Left ventricle myocardium inferior (tissue), 1 donor: ENCODE data around the gene ATAD2B. TPM values are rescaled to one million over a fixed set of nuclear protein-coding genes. Genes with fewer than 3 reads are reported as not detected.

Experiments
- DNase-seq: peaks from one replicate; pipeline ENCODE4 v3.0.0-alpha.2; 2020
- H3K27ac ChIP-seq: fragments of 200-600 bp; replicated peaks from 2 replicates; pipeline ENCODE4 v1.8.0; 2021
- H3K27me3 ChIP-seq: fragments of 200-600 bp; 2 replicates; pipeline ENCODE4 v1.8.0; 2021; ENCODE audit warnings: low read depth
- H3K36me3 ChIP-seq: fragments of 200-600 bp; 2 replicates; pipeline ENCODE4 v1.8.0; 2021
- H3K4me1 ChIP-seq: fragments of 200-600 bp; 2 replicates; pipeline ENCODE4 v1.8.0; 2021
- H3K4me3 ChIP-seq: fragments of 200-600 bp; 2 replicates; pipeline ENCODE4 v1.8.0; 2021; ENCODE audit warnings: mild to moderate bottlenecking, moderate library complexity
- H3K9me3 ChIP-seq: fragments of 200-600 bp; replicated peaks from 2 replicates; pipeline ENCODE4 v1.8.0; 2021
- intact Hi-C: fragments of 100-400 bp; cut with micrococcal nuclease; formaldehyde crosslinking; loops from one replicate; pipeline ENCODE4 v1.11.0; 2022
- total RNA-seq: library from RNA; stranded (reverse); fragmentation: NEBNext Ultra II Directional; extraction: Animal tissue kit (Norgen Biotek cat#: 25700); gene quantifications from one replicate; pipeline ENCODE4 v1.2.1, GENCODE V29; 2021
- TF ChIP-seq, protein P1 (sequence below): fragments of 200-600 bp; IDR thresholded peaks from 2 replicates; pipeline ENCODE4 v1.8.0; 2021; ENCODE audit warnings: antibody characterized with exemption, mild to moderate bottlenecking, borderline replicate concordance
- donor health status: DM: no; HTN: yes; CAD: no; lungs with severe emphysema.

ATAD2B gene
- total RNA-seq, 1 donor from 2014 or later: 7.9 TPM

DNA sequence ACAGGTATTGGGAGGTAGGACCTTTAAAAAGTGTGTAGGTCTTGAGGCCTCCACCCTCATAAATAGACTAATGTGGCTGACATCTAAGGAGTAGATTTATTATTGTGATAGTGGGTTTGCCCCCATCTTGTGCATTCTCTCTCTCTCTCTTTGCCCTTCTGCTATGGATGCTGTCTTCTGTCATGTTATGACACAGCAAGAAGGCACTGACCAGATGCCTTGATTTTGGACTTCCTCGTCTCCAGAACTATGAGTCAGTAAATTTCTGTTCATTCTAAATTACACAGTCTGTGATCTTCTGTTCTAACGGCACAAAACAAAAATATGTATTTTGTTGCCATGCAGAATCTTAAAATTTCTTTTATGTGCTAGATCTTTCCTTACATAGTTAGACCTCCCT is 66.9 kb downstream of the ATAD2B start:
- Histone ChIP-seq H3K9me3 (no peaks in the 10 kb centered on the region), H3K27ac (no peak overlapping the region), H3K4me3 (no peak overlapping the region), H3K36me3 (peaks cover 72% of the 10 kb centered on the region), H3K27me3 (no peaks in the 10 kb centered on the region), H3K4me1 (no peaks in the 10 kb centered on the region)
- DNase-seq: no peak
- intact Hi-C loops: no loop called here
- TF ChIP-seq, protein P1, sequence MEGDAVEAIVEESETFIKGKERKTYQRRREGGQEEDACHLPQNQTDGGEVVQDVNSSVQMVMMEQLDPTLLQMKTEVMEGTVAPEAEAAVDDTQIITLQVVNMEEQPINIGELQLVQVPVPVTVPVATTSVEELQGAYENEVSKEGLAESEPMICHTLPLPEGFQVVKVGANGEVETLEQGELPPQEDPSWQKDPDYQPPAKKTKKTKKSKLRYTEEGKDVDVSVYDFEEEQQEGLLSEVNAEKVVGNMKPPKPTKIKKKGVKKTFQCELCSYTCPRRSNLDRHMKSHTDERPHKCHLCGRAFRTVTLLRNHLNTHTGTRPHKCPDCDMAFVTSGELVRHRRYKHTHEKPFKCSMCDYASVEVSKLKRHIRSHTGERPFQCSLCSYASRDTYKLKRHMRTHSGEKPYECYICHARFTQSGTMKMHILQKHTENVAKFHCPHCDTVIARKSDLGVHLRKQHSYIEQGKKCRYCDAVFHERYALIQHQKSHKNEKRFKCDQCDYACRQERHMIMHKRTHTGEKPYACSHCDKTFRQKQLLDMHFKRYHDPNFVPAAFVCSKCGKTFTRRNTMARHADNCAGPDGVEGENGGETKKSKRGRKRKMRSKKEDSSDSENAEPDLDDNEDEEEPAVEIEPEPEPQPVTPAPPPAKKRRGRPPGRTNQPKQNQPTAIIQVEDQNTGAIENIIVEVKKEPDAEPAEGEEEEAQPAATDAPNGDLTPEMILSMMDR: no peak

DNA sequence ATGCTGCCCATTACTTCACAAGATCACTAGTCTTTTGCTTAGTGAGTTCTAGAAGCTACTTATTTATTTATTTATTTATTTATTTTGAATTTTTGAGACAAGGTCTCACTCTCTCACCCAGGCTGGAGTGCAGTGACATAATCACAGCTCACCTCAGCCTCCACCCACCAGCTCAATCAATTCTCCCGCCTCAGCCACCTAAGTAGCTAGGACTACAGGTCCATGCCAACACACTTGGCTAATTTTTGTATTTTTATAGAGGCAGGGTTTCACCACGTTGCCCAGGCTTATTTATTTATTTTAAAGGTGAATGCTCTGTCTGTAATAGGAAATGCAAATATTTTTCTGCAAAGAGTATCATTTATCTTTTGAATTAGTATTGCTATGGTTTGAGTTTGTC is 67.7 kb downstream of the ATAD2B start:
- Histone ChIP-seq H3K27me3 (no peaks in the 10 kb centered on the region), H3K36me3 (peaks cover 71% of the 10 kb centered on the region), H3K4me1 (no peaks in the 10 kb centered on the region), H3K27ac (no peak overlapping the region), H3K9me3 (no peaks in the 10 kb centered on the region), H3K4me3 (no peak overlapping the region)
- intact Hi-C loops: no loop called here
- TF ChIP-seq, protein P1: no peak
- DNase-seq: no peak

DNA sequence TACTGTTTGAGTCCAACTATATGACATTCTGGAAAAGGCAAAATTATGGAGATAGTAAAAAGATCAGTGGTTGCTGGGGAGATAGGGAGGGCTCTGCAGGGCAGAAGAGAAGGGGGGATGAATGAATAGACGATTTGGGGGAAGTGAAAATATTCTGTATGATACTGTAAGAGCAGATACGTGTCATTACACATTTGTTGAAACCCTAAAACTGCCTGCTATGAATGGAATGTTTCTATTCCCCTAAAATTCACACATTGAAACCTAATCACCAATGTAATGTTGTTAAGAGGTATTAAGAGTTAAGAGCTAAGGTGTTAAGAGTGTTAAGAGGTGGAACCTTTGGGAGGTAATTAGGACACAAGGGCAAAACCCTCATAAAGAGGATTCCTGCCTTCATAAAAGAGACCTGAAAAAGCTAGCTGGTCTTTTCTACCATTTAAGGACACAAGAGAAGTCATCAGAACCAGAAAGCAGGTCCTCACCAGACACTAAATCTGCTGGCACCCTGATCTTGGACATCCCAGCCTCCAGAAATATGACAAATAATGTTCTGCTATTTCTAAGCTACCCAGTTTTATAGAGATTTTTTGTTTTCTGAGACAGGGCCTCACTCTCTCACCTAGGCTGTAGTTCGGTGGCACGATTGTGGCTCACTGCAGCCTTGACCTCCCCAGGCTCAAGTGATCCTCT is 76.2 kb downstream of the ATAD2B start:
- no peaks in the 10 kb centered on the region for H3K4me1 ChIP-seq
- no peak overlapping the region for H3K4me3 ChIP-seq
- no peak overlapping the region for H3K27ac ChIP-seq
- TF ChIP-seq, protein P1: no peak
- no peak for DNase-seq
- intact Hi-C loops: no loop called here
- no peaks in the 10 kb centered on the region for H3K27me3 ChIP-seq
- peaks cover 27% of the 10 kb centered on the region for H3K36me3 ChIP-seq
- H3K9me3 ChIP-seq: no peaks in the 10 kb centered on the region

DNA sequence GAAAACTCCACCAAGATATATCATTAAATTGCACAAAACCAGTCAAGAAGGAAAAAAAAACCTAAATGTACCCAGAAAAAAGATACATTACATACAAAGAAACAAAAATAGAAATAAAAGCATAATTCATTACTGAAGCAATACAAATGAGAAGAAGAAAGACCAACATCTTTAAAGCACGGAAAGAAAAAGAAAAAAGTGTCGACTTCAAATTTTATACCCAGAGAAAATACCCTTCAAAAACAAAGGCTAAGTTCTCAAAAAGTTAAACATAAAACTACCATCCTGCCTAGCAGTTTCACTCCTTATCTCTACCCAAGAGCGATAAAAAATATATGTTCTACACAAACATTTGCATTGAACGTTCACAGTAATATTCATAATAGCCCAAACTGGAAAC is 82.0 kb downstream of the ATAD2B start:
- no peaks in the 10 kb centered on the region for H3K36me3 ChIP-seq
- H3K27ac ChIP-seq: no peak overlapping the region
- no peak overlapping the region for H3K4me3 ChIP-seq
- TF ChIP-seq, protein P1: no peak
- intact Hi-C loops: no loop called here
- H3K27me3 ChIP-seq: no peaks in the 10 kb centered on the region
- H3K9me3 ChIP-seq: peaks cover 10% of the 10 kb centered on the region
- H3K4me1 ChIP-seq: peaks cover 9% of the 10 kb centered on the region
- DNase-seq: no peak

DNA sequence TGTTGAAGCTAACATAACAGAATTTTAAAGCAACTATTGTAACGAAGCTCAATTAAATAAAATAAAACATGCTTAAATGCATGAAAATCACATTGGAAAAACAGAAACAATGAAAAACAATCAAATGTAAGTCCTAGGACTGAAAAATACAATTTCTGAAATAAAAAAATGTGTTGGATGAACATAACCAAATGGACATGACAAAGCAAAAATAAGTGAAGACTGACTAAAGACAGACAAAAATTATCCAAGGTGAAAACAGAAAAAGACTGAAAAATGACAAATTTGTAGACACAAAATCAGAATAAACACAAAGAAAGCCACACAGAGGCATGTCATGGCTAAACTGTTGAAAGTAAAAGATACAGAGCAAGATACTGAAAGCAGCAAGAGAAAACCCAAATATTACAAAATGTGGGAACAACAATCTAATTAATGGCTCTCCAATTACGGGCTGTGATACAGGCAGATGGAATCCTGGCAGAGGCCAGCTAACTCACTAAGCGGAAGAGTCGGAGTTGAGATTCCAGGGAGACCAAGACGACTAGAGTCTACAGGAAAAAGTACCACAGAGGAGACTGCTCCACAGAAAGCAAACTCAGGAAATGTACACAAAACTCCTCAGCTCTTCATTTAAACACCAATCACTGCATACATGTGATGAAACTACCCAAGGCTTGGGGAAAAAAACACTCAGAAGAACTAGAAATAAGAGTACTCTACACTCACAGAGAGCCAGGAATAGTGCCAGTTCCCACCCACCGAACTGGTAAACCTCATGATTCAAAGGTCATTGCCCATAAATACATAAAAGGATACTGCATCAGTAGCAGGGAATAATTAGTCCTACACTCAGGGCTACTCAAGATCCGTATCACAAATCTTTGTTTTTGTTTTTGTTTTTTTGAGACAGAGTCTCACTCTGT is 83.6 kb downstream of the ATAD2B start:
- TF ChIP-seq, protein P1: no peak
- H3K27me3 ChIP-seq: no peaks in the 10 kb centered on the region
- H3K36me3 ChIP-seq: no peaks in the 10 kb centered on the region
- H3K27ac ChIP-seq: peak overlapping the region; percentile 24
- H3K9me3 ChIP-seq: peaks cover 10% of the 10 kb centered on the region
- H3K4me1 ChIP-seq: peaks cover 9% of the 10 kb centered on the region
- H3K4me3 ChIP-seq: no peak overlapping the region
- intact Hi-C loops: no loop called here
- DNase-seq: no peak
